IPS-15b (cell line): ENCODE data around the gene IKBKE.

Source experiments
- H3K27me3 ChIP-seq: one replicate; pipeline ENCODE4 v1.6.1; 2013; ENCODE audit warnings: low read length; ENCODE audit not compliant: control insufficient read depth, insufficient read depth
- H3K36me3 ChIP-seq: one replicate; pipeline ENCODE4 v1.6.1; 2013; ENCODE audit warnings: low read length; ENCODE audit not compliant: control insufficient read depth, insufficient read depth
- H3K4me1 ChIP-seq: one replicate; pipeline ENCODE4 v1.6.1; 2013; ENCODE audit warnings: mild to moderate bottlenecking, low read length; ENCODE audit not compliant: control insufficient read depth, insufficient read depth
- H3K4me3 ChIP-seq: one replicate; pipeline ENCODE4 v1.5.1; 2013; ENCODE audit warnings: low read depth, low read length
- H3K9ac ChIP-seq: one replicate; pipeline ENCODE4 v1.6.1; 2013; ENCODE audit warnings: low read depth, mild to moderate bottlenecking, low read length
- H3K9me3 ChIP-seq: one replicate; pipeline ENCODE4 v1.6.1; 2013; ENCODE audit warnings: mild to moderate bottlenecking, low read length; ENCODE audit not compliant: control insufficient read depth, insufficient read depth

Gene IKBKE

GRCh38 chr1:206544562-206545257 lies 74.4 kb downstream of the IKBKE start:
- H3K9me3 ChIP-seq, result no peaks in the 10 kb centered on the region
- no peak overlapping the region for H3K4me3 ChIP-seq
- H3K36me3 ChIP-seq, result no peaks in the 10 kb centered on the region
- peaks cover 3% of the 10 kb centered on the region for H3K4me1 ChIP-seq
- peaks cover 4% of the 10 kb centered on the region for H3K27me3 ChIP-seq
- H3K9ac ChIP-seq, result no peak overlapping the region

GRCh38 chr1:206545351-206545750 lies 75.1 kb downstream of the IKBKE start:
- peaks cover 4% of the 10 kb centered on the region for H3K27me3 ChIP-seq
- no peak overlapping the region for H3K9ac ChIP-seq
- no peak overlapping the region for H3K4me3 ChIP-seq
- H3K36me3 ChIP-seq, result no peaks in the 10 kb centered on the region
- no peaks in the 10 kb centered on the region for H3K9me3 ChIP-seq
- H3K4me1 ChIP-seq, result peaks cover 3% of the 10 kb centered on the region
